Ishikawa (cell line): Measurements from ENCODE around the gene VEGFC.

Source experiments
- CEBPB ChIP-seq: IDR thresholded peaks from 2 replicates; pipeline ENCODE4 v1.6.1; 2012
- CREB1 ChIP-seq: IDR thresholded peaks from 2 replicates; pipeline ENCODE4 v1.6.1; 2012; ENCODE audit warnings: low read depth
- EGR1 ChIP-seq: IDR thresholded peaks from 2 replicates; pipeline ENCODE4 v1.6.1; 2012
- EP300 ChIP-seq: IDR thresholded peaks from 2 replicates; pipeline ENCODE4 v1.6.1; 2012; ENCODE audit warnings: borderline replicate concordance
- FOXM1 ChIP-seq: IDR thresholded peaks from 2 replicates; pipeline ENCODE4 v1.6.1; 2012; ENCODE audit warnings: low read depth, borderline replicate concordance
- NFIC ChIP-seq: IDR thresholded peaks from 2 replicates; pipeline ENCODE4 v1.6.1; 2012
- RAD21 ChIP-seq: IDR thresholded peaks from 2 replicates; pipeline ENCODE4 v1.6.1; 2012; ENCODE audit warnings: low read depth
- TAF1 ChIP-seq: IDR thresholded peaks from 2 replicates; pipeline ENCODE4 v1.6.1; 2012; ENCODE audit warnings: low read depth, mild to moderate bottlenecking
- TCF12 ChIP-seq: IDR thresholded peaks from 2 replicates; pipeline ENCODE4 v1.6.1; 2012; ENCODE audit warnings: low read depth
- TEAD4 ChIP-seq: IDR thresholded peaks from 2 replicates; pipeline ENCODE4 v1.6.1; 2012
- YY1 ChIP-seq: IDR thresholded peaks from 2 replicates; pipeline ENCODE4 v1.6.1; 2012; ENCODE audit warnings: low read depth
- ZBTB7A ChIP-seq: IDR thresholded peaks from 2 replicates; pipeline ENCODE4 v1.6.1; 2012; ENCODE audit warnings: low read depth
- TF ChIP-seq, protein P1 (sequence below): IDR thresholded peaks from 2 replicates; pipeline ENCODE4 v1.6.1; 2012; ENCODE audit warnings: low read depth, mild to moderate bottlenecking
- TF ChIP-seq, protein P2 (sequence below): IDR thresholded peaks from 2 replicates; pipeline ENCODE4 v1.6.1; 2012
- TF ChIP-seq, protein P3 (sequence below): IDR thresholded peaks from 2 replicates; pipeline ENCODE4 v1.6.1; 2012

The VEGFC gene

DNA sequence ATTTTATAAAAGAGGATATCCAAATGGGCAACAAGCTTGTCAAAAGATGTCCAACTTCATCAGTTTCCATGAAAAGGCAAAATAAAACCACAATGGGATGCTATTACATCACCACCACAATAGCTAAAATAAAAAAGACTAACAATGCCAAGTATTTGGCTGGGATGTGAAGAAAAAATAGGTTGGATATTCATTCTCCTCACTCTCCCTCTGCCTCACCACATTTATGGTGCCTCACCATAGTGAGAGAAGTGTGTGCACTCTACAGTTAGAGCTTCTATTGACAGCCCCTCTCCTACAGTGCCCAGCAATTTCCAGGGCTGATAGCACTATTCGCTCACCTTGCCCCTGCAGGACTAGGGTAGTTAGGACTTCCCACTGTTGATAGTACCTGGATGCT lies 25.5 kb downstream of the VEGFC start:
- TF ChIP-seq, protein P1, sequence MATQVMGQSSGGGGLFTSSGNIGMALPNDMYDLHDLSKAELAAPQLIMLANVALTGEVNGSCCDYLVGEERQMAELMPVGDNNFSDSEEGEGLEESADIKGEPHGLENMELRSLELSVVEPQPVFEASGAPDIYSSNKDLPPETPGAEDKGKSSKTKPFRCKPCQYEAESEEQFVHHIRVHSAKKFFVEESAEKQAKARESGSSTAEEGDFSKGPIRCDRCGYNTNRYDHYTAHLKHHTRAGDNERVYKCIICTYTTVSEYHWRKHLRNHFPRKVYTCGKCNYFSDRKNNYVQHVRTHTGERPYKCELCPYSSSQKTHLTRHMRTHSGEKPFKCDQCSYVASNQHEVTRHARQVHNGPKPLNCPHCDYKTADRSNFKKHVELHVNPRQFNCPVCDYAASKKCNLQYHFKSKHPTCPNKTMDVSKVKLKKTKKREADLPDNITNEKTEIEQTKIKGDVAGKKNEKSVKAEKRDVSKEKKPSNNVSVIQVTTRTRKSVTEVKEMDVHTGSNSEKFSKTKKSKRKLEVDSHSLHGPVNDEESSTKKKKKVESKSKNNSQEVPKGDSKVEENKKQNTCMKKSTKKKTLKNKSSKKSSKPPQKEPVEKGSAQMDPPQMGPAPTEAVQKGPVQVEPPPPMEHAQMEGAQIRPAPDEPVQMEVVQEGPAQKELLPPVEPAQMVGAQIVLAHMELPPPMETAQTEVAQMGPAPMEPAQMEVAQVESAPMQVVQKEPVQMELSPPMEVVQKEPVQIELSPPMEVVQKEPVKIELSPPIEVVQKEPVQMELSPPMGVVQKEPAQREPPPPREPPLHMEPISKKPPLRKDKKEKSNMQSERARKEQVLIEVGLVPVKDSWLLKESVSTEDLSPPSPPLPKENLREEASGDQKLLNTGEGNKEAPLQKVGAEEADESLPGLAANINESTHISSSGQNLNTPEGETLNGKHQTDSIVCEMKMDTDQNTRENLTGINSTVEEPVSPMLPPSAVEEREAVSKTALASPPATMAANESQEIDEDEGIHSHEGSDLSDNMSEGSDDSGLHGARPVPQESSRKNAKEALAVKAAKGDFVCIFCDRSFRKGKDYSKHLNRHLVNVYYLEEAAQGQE: no peak
- TF ChIP-seq, protein P2, sequence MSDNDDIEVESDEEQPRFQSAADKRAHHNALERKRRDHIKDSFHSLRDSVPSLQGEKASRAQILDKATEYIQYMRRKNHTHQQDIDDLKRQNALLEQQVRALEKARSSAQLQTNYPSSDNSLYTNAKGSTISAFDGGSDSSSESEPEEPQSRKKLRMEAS: no peak
- TF ChIP-seq, protein P3, sequence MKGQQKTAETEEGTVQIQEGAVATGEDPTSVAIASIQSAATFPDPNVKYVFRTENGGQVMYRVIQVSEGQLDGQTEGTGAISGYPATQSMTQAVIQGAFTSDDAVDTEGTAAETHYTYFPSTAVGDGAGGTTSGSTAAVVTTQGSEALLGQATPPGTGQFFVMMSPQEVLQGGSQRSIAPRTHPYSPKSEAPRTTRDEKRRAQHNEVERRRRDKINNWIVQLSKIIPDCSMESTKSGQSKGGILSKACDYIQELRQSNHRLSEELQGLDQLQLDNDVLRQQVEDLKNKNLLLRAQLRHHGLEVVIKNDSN: no peak

DNA sequence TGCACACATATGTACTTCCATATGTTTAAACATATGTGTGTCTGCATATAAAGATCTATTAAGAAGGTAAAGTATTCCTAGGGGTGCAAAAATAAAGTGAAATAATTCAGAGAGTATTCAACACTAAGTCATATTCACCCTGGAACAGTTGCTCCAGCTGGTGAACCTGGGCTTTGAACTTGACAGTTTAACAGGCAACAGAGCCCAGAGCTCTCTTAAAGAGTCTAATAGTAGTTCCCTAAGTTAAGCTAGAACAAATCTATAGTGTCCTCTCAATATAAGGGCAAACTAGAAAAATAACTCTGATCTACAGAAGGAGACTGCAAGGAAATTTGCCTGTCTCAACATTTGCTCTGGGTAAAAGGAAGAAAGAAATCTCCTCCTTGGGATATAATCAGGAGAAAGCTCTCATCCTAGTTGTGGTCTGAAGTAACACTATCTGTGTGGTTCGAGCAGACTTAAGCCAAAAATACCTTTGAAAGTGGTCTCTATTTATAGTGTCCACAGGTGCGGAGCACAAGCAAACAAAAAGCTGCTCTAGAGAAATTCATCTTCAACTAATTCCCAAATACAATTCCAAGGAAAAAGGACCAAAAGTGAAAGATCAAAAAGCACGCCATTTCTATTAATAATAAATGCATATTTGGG lies 29.9 kb downstream of the VEGFC start:
- TF ChIP-seq, protein P1: no peak
- no peak for TF ChIP-seq EGR1
- TF ChIP-seq FOXM1: no peak
- TF ChIP-seq EP300: no peak
- TF ChIP-seq, protein P2: no peak
- no peak for TF ChIP-seq RAD21
- no peak for TF ChIP-seq TCF12
- no peak for TF ChIP-seq YY1
- TF ChIP-seq, protein P3: no peak
- no peak for TF ChIP-seq CREB1
- no peak for TF ChIP-seq ZBTB7A
- no peak for TF ChIP-seq TAF1
- TF ChIP-seq CEBPB: no peak
- TF ChIP-seq NFIC: no peak
- TF ChIP-seq TEAD4: no peak

DNA sequence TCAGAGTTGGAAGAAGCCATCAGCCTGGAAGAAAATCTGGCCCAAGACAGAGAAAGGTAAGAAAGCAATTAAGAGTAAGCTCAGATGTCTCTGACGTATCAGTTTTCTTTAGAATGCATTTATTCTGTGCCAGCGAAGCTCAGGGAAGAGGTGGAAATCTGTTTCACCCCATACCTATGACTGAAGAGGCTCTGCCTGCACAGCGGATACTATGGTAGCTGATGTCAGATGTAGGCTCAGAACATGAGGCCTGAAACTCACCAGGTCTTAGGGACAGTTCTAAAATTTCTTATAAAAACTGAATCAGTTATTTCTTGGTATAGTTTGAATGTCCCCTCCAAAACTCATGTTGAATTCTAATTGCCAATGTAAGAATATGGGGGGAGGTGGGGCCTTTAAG lies 30.9 kb downstream of the VEGFC start:
- TF ChIP-seq RAD21 (no peak), TCF12 (no peak), CREB1 (no peak), TEAD4 (no peak), FOXM1 (no peak), CEBPB (no peak)
- TF ChIP-seq, protein P3: no peak
- TF ChIP-seq, protein P2: no peak

DNA sequence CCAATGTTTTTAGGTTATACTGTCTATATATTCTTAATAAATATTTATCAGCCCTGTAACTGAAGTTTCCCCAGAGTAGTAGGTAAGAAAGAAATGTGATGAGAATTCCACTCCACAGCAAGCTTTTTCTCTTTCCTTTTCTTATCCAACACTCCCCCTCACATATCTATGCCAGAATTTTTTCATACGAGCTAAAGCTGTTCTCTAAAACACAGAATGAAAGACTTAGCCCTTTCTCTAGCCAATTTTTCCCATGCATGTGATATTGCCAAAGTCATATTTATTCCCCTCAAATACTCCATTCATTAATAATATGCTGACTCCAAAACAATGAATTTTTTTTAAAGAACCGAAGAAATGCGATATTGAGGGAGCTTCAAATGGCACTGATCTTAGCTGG lies 32.3 kb downstream of the VEGFC start:
- TF ChIP-seq FOXM1 (no peak), TEAD4 (no peak), CEBPB (no peak)
- TF ChIP-seq, protein P1: no peak

DNA sequence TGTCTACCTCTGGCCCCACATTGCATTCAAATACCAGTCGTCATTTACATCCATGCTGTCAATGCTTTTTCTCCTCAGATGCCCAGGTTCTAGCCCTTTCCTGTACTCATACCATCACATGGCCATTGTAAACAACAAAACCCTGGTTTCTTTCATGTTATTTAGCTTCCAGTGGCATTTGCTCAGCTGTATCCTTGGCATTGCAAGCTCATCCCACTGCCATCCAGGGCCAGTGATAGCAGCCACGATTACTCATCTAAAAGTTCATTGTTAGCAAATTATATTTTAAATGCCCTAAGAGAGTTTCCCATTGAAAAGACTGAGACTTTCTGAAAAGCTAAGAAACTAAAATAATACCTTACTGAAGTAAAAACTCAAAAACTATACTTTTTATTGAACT lies 34.0 kb downstream of the VEGFC start:
- no peak for TF ChIP-seq CREB1
- TF ChIP-seq, protein P1: no peak
- TF ChIP-seq RAD21: no peak
- no peak for TF ChIP-seq EGR1
- TF ChIP-seq, protein P2: no peak
- TF ChIP-seq, protein P3: no peak
- no peak for TF ChIP-seq TAF1
- no peak for TF ChIP-seq TEAD4
- TF ChIP-seq YY1: no peak
- TF ChIP-seq CEBPB: no peak
- no peak for TF ChIP-seq ZBTB7A
- TF ChIP-seq TCF12: no peak
- no peak for TF ChIP-seq EP300
- TF ChIP-seq NFIC: no peak
- no peak for TF ChIP-seq FOXM1
